Measurements from ENCODE around the gene ACOXL.

- no peak for TF ChIP-seq POLR2A (IDR thresholded peaks at IDR 0.05)
- TF ChIP-seq CTCF (IDR thresholded peaks at IDR 0.05): peak in 1 of 6 experiments; percentile 3
Observed at GRCh38 chr2:111121028-111121827, 388.9 kb downstream of the ACOXL start.
